Neural cell (in vitro differentiated cells): Measurements from ENCODE around the gene PSMB11. TPM values are rescaled to one million over a fixed set of nuclear protein-coding genes. Genes with fewer than 3 reads are reported as not detected.
A peak's percentile ranks its signal among the peaks of the same experiment; 100 is the strongest.

Experiments used
- H2AFZ ChIP-seq: fragments of 200-600, 300-800 bp; sonication (generic), shearing (Covaris generic); 2 replicates; pipeline ENCODE4 v1.6.0; 2014; ENCODE audit warnings: low read depth, mild to moderate bottlenecking, antibody characterized with exemption, low read length, moderate library complexity
- H3F3A ChIP-seq: fragments of 200-600 bp; shearing (Covaris generic); 2 replicates; pipeline ENCODE4 v1.6.1; 2016; ENCODE audit warnings: mild to moderate bottlenecking, moderate library complexity, mixed read lengths, antibody characterized with exemption, low read length; ENCODE audit not compliant: insufficient read depth, poor library complexity, severe bottlenecking
- H3K27ac ChIP-seq: fragments of 200-600, 300-800 bp; sonication (generic), shearing (Covaris generic); 2 replicates; pipeline ENCODE4 v1.5.1; 2014; ENCODE audit warnings: mild to moderate bottlenecking, low read length, moderate library complexity
- H3K27me3 ChIP-seq: fragments of 300-800, 200-600 bp; sonication (generic), shearing (Covaris generic); 2 replicates; pipeline ENCODE4 v1.6.0; 2014; ENCODE audit warnings: mild to moderate bottlenecking, low read depth, low read length, moderate library complexity; ENCODE audit not compliant: insufficient read depth
- H3K36me3 ChIP-seq: fragments of 300-800, 200-600 bp; sonication (generic), shearing (Covaris generic); 2 replicates; pipeline ENCODE4 v1.5.1; 2014; ENCODE audit warnings: mild to moderate bottlenecking, antibody characterized with exemption, low read length, moderate library complexity; ENCODE audit not compliant: insufficient read depth
- H3K4me2 ChIP-seq: fragments of 300-800, 200-600 bp; sonication (generic), shearing (Covaris generic); 2 replicates; pipeline ENCODE4 v1.6.0; 2014; ENCODE audit warnings: mild to moderate bottlenecking, low read length
- H3K4me3 ChIP-seq: fragments of 300-800, 200-600 bp; sonication (generic), shearing (Covaris generic); 2 replicates; pipeline ENCODE4 v1.5.1; 2014; ENCODE audit warnings: mild to moderate bottlenecking, low read length, moderate library complexity
- H3K79me2 ChIP-seq: fragments of 200-600 bp; shearing (Covaris generic); replicated peaks from 2 replicates; pipeline ENCODE4 v1.6.0; 2014; ENCODE audit warnings: mild to moderate bottlenecking, low read length, moderate library complexity; ENCODE audit not compliant: insufficient read depth
- H3K9ac ChIP-seq: fragments of 300-800, 200-600 bp; sonication (generic), shearing (Covaris generic); 2 replicates; pipeline ENCODE4 v1.6.1; 2016; ENCODE audit warnings: mild to moderate bottlenecking, low read length, mixed read lengths
- H3K9me2 ChIP-seq: fragments of 200-600 bp; shearing (Covaris generic); 2 replicates; pipeline ENCODE4 v1.6.1; 2016; ENCODE audit warnings: mild to moderate bottlenecking, low read length, mixed read lengths; ENCODE audit not compliant: insufficient read depth
- H3K9me3 ChIP-seq: fragments of 200-600, 300-800 bp; sonication (generic), shearing (Covaris generic); 2 replicates; pipeline ENCODE4 v1.6.1; 2016; ENCODE audit warnings: mild to moderate bottlenecking, mixed run types, low read length, moderate library complexity, mixed read lengths
- H4K20me1 ChIP-seq: fragments of 200-600 bp; shearing (Covaris generic); 2 replicates; pipeline ENCODE4 v1.6.1; 2016; ENCODE audit warnings: mild to moderate bottlenecking, mixed run types; ENCODE audit not compliant: insufficient read depth
- CTCF ChIP-seq: fragments of 450-650 bp; IDR thresholded peaks from 2 replicates; pipeline ENCODE4 v1.5.1; 2014; ENCODE audit warnings: antibody characterized with exemption, mild to moderate bottlenecking, moderate library complexity; ENCODE audit not compliant: poor library complexity, severe bottlenecking
- EP300 ChIP-seq: fragments of 450-650 bp; conservative IDR thresholded peaks from 2 replicates; pipeline ENCODE4 v1.6.1; 2014; ENCODE audit warnings: antibody characterized with exemption, mild to moderate bottlenecking, moderate library complexity; ENCODE audit not compliant: poor library complexity, severe bottlenecking
- EZH2 ChIP-seq: fragments of 200-600, 300-800 bp; shearing (Covaris generic), sonication (generic); IDR thresholded peaks from 2 replicates; pipeline ENCODE4 v1.6.1; 2014; ENCODE audit warnings: antibody characterized with exemption, low read length, borderline replicate concordance, mild to moderate bottlenecking; ENCODE audit not compliant: insufficient read depth, poor library complexity, severe bottlenecking
- MXI1 ChIP-seq: fragments of 450-650 bp; conservative IDR thresholded peaks from 2 replicates; pipeline ENCODE4 v1.6.1; 2014; ENCODE audit warnings: antibody characterized with exemption, mild to moderate bottlenecking; ENCODE audit not compliant: poor library complexity, severe bottlenecking
- POLR2AphosphoS5 ChIP-seq: IDR thresholded peaks from 2 replicates; pipeline ENCODE4 v1.6.1; 2012
- RAD21 ChIP-seq: fragments of 450-650 bp; conservative IDR thresholded peaks from 2 replicates; pipeline ENCODE4 v1.6.1; 2014; ENCODE audit warnings: antibody characterized with exemption, mild to moderate bottlenecking, moderate library complexity
- REST ChIP-seq: IDR thresholded peaks from 2 replicates; pipeline ENCODE4 v1.6.1; 2012; ENCODE audit warnings: borderline replicate concordance
- SMC3 ChIP-seq: fragments of 450-650 bp; conservative IDR thresholded peaks from 2 replicates; pipeline ENCODE4 v1.6.1; 2014; ENCODE audit warnings: antibody characterized with exemption, mild to moderate bottlenecking, moderate library complexity; ENCODE audit not compliant: poor library complexity
- TAF1 ChIP-seq: IDR thresholded peaks from 2 replicates; pipeline ENCODE4 v1.6.1; 2012; ENCODE audit warnings: low read depth
- polyA plus RNA-seq: library from polyadenylated mRNA; depleted of rRNA; stranded (reverse); fragments of >200 nt; gene quantifications from 2 replicates; pipeline ENCODE4 v1.2.3, GENCODE V29; 2014

PSMB11 gene
- polyA plus RNA-seq, 1 donor from 2014 or later: not detected

- Histone ChIP-seq H2AFZ (peak overlapping the region; percentile 75), H4K20me1 (no peaks in the 10 kb centered on the region)
Observed at GRCh38 chr14:23006544-23007419, 35.2 kb upstream of the PSMB11 start.

More at GRCh38 chr14:23006544-23007419, 35.2 kb upstream of the PSMB11 start:
- Histone ChIP-seq H3K9me3 (no peaks in the 10 kb centered on the region), H3K4me3 (peak overlapping the region; percentile 87), H3K27me3 (no peaks in the 10 kb centered on the region), H3K9ac (peak overlapping the region; percentile 85), H3F3A (peaks cover 4% of the 10 kb centered on the region), H3K36me3 (no peaks in the 10 kb centered on the region), H3K9me2 (no peaks in the 10 kb centered on the region), H3K27ac (peak overlapping the region; percentile 96), H3K79me2 (peaks cover 6% of the 10 kb centered on the region), H3K4me2 (peak overlapping the region; percentile 93)
- peak; percentile 80 for TF ChIP-seq TAF1
- TF ChIP-seq REST: peak; percentile 91
- no peak for TF ChIP-seq RAD21
- peak; percentile 53 for TF ChIP-seq SMC3
- peak; percentile 92 for TF ChIP-seq POLR2AphosphoS5
- TF ChIP-seq EP300: peak; percentile 72
- TF ChIP-seq CTCF: peak; percentile 67
- peak; percentile 87 for TF ChIP-seq MXI1
- TF ChIP-seq EZH2: no peak
